HG02623 (cell line): ENCODE data around the gene KRTAP4-4.

ENCODE experiments used
- ATAC-seq: cut with Tn5 transposase; IDR thresholded peaks from one replicate; pipeline ENCODE4 v1.9.1; 2021; ENCODE audit warnings: moderate library complexity; ENCODE audit not compliant: unreplicated experiment

Gene KRTAP4-4

GRCh38 chr17:41116297-41116696 is 44.3 kb downstream of the KRTAP4-4 start:
- no peak for ATAC-seq

GRCh38 chr17:41111151-41111885 is 49.2 kb downstream of the KRTAP4-4 start:
- ATAC-seq: no peak
